ENCODE data around the gene PRR18.

PRR18 gene

GRCh38 chr6:166304106-166304505 is 4.1 kb downstream of the PRR18 start:
- WGBS, 2 donors (ENCODE audit: extremely low coverage in 2 of 2, insufficient read length in 2 of 2, insufficient replicate concordance in 1 of 2), result no CpG with 5 or more reads among the region's 3 CpGs
- no peak overlapping the region for H4K8ac ChIP-seq (ENCODE audit: low read depth, low read length)
- no peak for DNase-seq (ENCODE audit: low spot score)

GRCh38 chr6:166301611-166302529 is 6.3 kb downstream of the PRR18 start:
- no peak overlapping the region for H3K4me2 ChIP-seq (ENCODE audit: insufficient read depth, low read length, poor library complexity, severe bottlenecking)
- H4K91ac ChIP-seq (ENCODE audit: low read depth, low read length, poor library complexity), result no peak overlapping the region
- no peak overlapping the region for H2AK5ac ChIP-seq (ENCODE audit: low read depth, low read length)
- no CpG with 5 or more reads among the region's 17 CpGs for WGBS, 2 donors (ENCODE audit: extremely low coverage in 2 of 2, insufficient read length in 2 of 2, insufficient replicate concordance in 1 of 2)
- H3K23ac ChIP-seq (ENCODE audit: low read depth, low read length, poor library complexity), result no peak overlapping the region
- no peak overlapping the region for H2BK15ac ChIP-seq (ENCODE audit: low read length)
- no peak overlapping the region for H3K9ac ChIP-seq (ENCODE audit: low read depth, low read length, poor library complexity)
- H3K18ac ChIP-seq (ENCODE audit: low read length), result no peak overlapping the region
- H2AFZ ChIP-seq (ENCODE audit: low read length), result no peak overlapping the region
- no peak overlapping the region for H2BK5ac ChIP-seq (ENCODE audit: low read length)
- no peak overlapping the region for H3K14ac ChIP-seq (ENCODE audit: low read length)
- no peak overlapping the region for H4K8ac ChIP-seq (ENCODE audit: low read depth, low read length)
- H3K9me3 ChIP-seq (replicated peaks in 1 of 2; ENCODE audit: control insufficient read depth in 2 of 2, insufficient read depth in 1 of 2, low read depth in 1 of 2, low read length in 2 of 2), result peaks cover 0 to 7% of the 10 kb centered on the region in 2 donors
- H2BK12ac ChIP-seq (ENCODE audit: low read length), result no peak overlapping the region
- no peak overlapping the region for H3K4ac ChIP-seq (ENCODE audit: low read length)
- no peak overlapping the region for H2BK120ac ChIP-seq (ENCODE audit: low read depth, low read length)
- no peak overlapping the region for H3K27ac ChIP-seq (replicated peaks; ENCODE audit: low read length)
- H3K4me3 ChIP-seq (ENCODE audit: low read length in 2 of 2), result no peak overlapping the region
- H3K36me3 ChIP-seq (replicated peaks in 1 of 2; ENCODE audit: control insufficient read depth in 2 of 2, insufficient read depth in 2 of 2, low read length in 2 of 2), result no peaks in the 10 kb centered on the region
- H3K27me3 ChIP-seq (ENCODE audit: control insufficient read depth in 3 of 3, insufficient read depth in 3 of 3, low read depth in 1 of 3, low read length in 3 of 3), result peaks cover 4 to 45% (median 13%) of the 10 kb centered on the region in 3 experiments
- peaks cover 0 to 1% of the 10 kb centered on the region in 2 donors for H3K4me1 ChIP-seq (ENCODE audit: control insufficient read depth in 2 of 2, insufficient read depth in 1 of 2, low read depth in 1 of 2, low read length in 2 of 2)
- no peak for DNase-seq (ENCODE audit: low spot score)
- H3K79me1 ChIP-seq (ENCODE audit: low read depth, low read length), result peaks cover 2% of the 10 kb centered on the region

More at GRCh38 chr6:166304106-166304505, 4.1 kb downstream of the PRR18 start:
- Histone ChIP-seq H2AK5ac (ENCODE audit: low read depth, low read length) (no peak overlapping the region), H3K9ac (ENCODE audit: low read depth, low read length, poor library complexity) (no peak overlapping the region), H3K18ac (ENCODE audit: low read length) (no peak overlapping the region), H3K36me3 (replicated peaks in 1 of 2; ENCODE audit: control insufficient read depth in 2 of 2, insufficient read depth in 2 of 2, low read length in 2 of 2) (no peaks in the 10 kb centered on the region), H3K27ac (replicated peaks; ENCODE audit: low read length) (no peak overlapping the region), H2BK5ac (ENCODE audit: low read length) (no peak overlapping the region), H3K4me1 (ENCODE audit: control insufficient read depth in 2 of 2, insufficient read depth in 1 of 2, low read depth in 1 of 2, low read length in 2 of 2) (peaks cover 0 to 4% of the 10 kb centered on the region in 2 donors), H3K4ac (ENCODE audit: low read length) (no peak overlapping the region), H2AFZ (ENCODE audit: low read length) (no peak overlapping the region), H3K14ac (ENCODE audit: low read length) (no peak overlapping the region), H3K23ac (ENCODE audit: low read depth, low read length, poor library complexity) (no peak overlapping the region), H2BK15ac (ENCODE audit: low read length) (no peak overlapping the region), H3K4me3 (ENCODE audit: low read length in 2 of 2) (no peak overlapping the region), H2BK12ac (ENCODE audit: low read length) (no peak overlapping the region), H4K91ac (ENCODE audit: low read depth, low read length, poor library complexity) (no peak overlapping the region), H3K27me3 (ENCODE audit: control insufficient read depth in 3 of 3, insufficient read depth in 3 of 3, low read depth in 1 of 3, low read length in 3 of 3) (peaks cover 19 to 64% (median 31%) of the 10 kb centered on the region in 3 experiments), H3K4me2 (ENCODE audit: insufficient read depth, low read length, poor library complexity, severe bottlenecking) (no peak overlapping the region), H2BK120ac (ENCODE audit: low read depth, low read length) (no peak overlapping the region), H3K9me3 (replicated peaks in 1 of 2; ENCODE audit: control insufficient read depth in 2 of 2, insufficient read depth in 1 of 2, low read depth in 1 of 2, low read length in 2 of 2) (no peaks in the 10 kb centered on the region), H3K79me1 (ENCODE audit: low read depth, low read length) (peaks cover 2% of the 10 kb centered on the region)

- Histone ChIP-seq H2AFZ (ENCODE audit: low read length) (no peak overlapping the region), H3K4me1 (ENCODE audit: control insufficient read depth in 2 of 2, insufficient read depth in 1 of 2, low read depth in 1 of 2, low read length in 2 of 2) (peaks cover 0 to under 1% of the 10 kb centered on the region in 2 donors)
- no CpG with 5 or more reads among the region's 9 CpGs for WGBS, 2 donors (ENCODE audit: extremely low coverage in 2 of 2, insufficient read length in 2 of 2, insufficient replicate concordance in 1 of 2)
Measured at GRCh38 chr6:166300357-166300987, 7.7 kb downstream of the PRR18 start.

GRCh38 chr6:166297606-166298005 is 10.6 kb downstream of the PRR18 start:
- no peak overlapping the region for H3K23ac ChIP-seq (ENCODE audit: low read depth, low read length, poor library complexity)
- H3K27me3 ChIP-seq (ENCODE audit: control insufficient read depth in 3 of 3, insufficient read depth in 3 of 3, low read depth in 1 of 3, low read length in 3 of 3), result peaks cover 0 to 13% (median 3%) of the 10 kb centered on the region in 3 experiments
- no peak overlapping the region for H4K8ac ChIP-seq (ENCODE audit: low read depth, low read length)
- H2AK5ac ChIP-seq (ENCODE audit: low read depth, low read length), result no peak overlapping the region
- no peak overlapping the region for H2BK15ac ChIP-seq (ENCODE audit: low read length)
- H3K14ac ChIP-seq (ENCODE audit: low read length), result no peak overlapping the region
- no peaks in the 10 kb centered on the region for H3K79me1 ChIP-seq (ENCODE audit: low read depth, low read length)
- H3K4ac ChIP-seq (ENCODE audit: low read length), result no peak overlapping the region
- no peak for DNase-seq (ENCODE audit: low spot score)
- H2BK5ac ChIP-seq (ENCODE audit: low read length), result no peak overlapping the region
- no peak overlapping the region for H3K4me3 ChIP-seq (ENCODE audit: low read length in 2 of 2)
- H3K18ac ChIP-seq (ENCODE audit: low read length), result peak overlapping the region; percentile 56
- no peaks in the 10 kb centered on the region for H3K4me1 ChIP-seq (ENCODE audit: control insufficient read depth in 2 of 2, insufficient read depth in 1 of 2, low read depth in 1 of 2, low read length in 2 of 2)
- no peak overlapping the region for H2BK120ac ChIP-seq (ENCODE audit: low read depth, low read length)
- no CpG with 5 or more reads among the region's 23 CpGs for WGBS, 2 donors (ENCODE audit: extremely low coverage in 2 of 2, insufficient read length in 2 of 2, insufficient replicate concordance in 1 of 2)
- H3K27ac ChIP-seq (replicated peaks; ENCODE audit: low read length), result no peak overlapping the region
- H4K91ac ChIP-seq (ENCODE audit: low read depth, low read length, poor library complexity), result no peak overlapping the region
- H2AFZ ChIP-seq (ENCODE audit: low read length), result no peak overlapping the region
- peaks cover 0 to 10% of the 10 kb centered on the region in 2 donors for H3K9me3 ChIP-seq (replicated peaks in 1 of 2; ENCODE audit: control insufficient read depth in 2 of 2, insufficient read depth in 1 of 2, low read depth in 1 of 2, low read length in 2 of 2)
- H3K4me2 ChIP-seq (ENCODE audit: insufficient read depth, low read length, poor library complexity, severe bottlenecking), result no peak overlapping the region
- H3K9ac ChIP-seq (ENCODE audit: low read depth, low read length, poor library complexity), result no peak overlapping the region
- H3K36me3 ChIP-seq (replicated peaks in 1 of 2; ENCODE audit: control insufficient read depth in 2 of 2, insufficient read depth in 2 of 2, low read length in 2 of 2), result no peaks in the 10 kb centered on the region
- H2BK12ac ChIP-seq (ENCODE audit: low read length), result no peak overlapping the region

More at GRCh38 chr6:166300357-166300987, 7.7 kb downstream of the PRR18 start:
- H2BK15ac ChIP-seq (ENCODE audit: low read length), result no peak overlapping the region
- no peak overlapping the region for H4K91ac ChIP-seq (ENCODE audit: low read depth, low read length, poor library complexity)
- no peak overlapping the region for H3K4me2 ChIP-seq (ENCODE audit: insufficient read depth, low read length, poor library complexity, severe bottlenecking)
- DNase-seq (ENCODE audit: low spot score), result no peak
- no peak overlapping the region for H3K14ac ChIP-seq (ENCODE audit: low read length)
- no peaks in the 10 kb centered on the region for H3K79me1 ChIP-seq (ENCODE audit: low read depth, low read length)
- no peak overlapping the region for H3K18ac ChIP-seq (ENCODE audit: low read length)
- no peaks in the 10 kb centered on the region for H3K36me3 ChIP-seq (replicated peaks in 1 of 2; ENCODE audit: control insufficient read depth in 2 of 2, insufficient read depth in 2 of 2, low read length in 2 of 2)
- no peak overlapping the region for H3K9ac ChIP-seq (ENCODE audit: low read depth, low read length, poor library complexity)
- no peak overlapping the region for H3K4me3 ChIP-seq (ENCODE audit: low read length in 2 of 2)
- H2AK5ac ChIP-seq (ENCODE audit: low read depth, low read length), result no peak overlapping the region
- H3K9me3 ChIP-seq (replicated peaks in 1 of 2; ENCODE audit: control insufficient read depth in 2 of 2, insufficient read depth in 1 of 2, low read depth in 1 of 2, low read length in 2 of 2), result peaks cover 0 to 10% of the 10 kb centered on the region in 2 donors
- H2BK120ac ChIP-seq (ENCODE audit: low read depth, low read length), result no peak overlapping the region
- H3K4ac ChIP-seq (ENCODE audit: low read length), result no peak overlapping the region
- H2BK12ac ChIP-seq (ENCODE audit: low read length), result no peak overlapping the region
- peaks cover 0 to 31% (median 4%) of the 10 kb centered on the region in 3 experiments for H3K27me3 ChIP-seq (ENCODE audit: control insufficient read depth in 3 of 3, insufficient read depth in 3 of 3, low read depth in 1 of 3, low read length in 3 of 3)
- no peak overlapping the region for H3K27ac ChIP-seq (replicated peaks; ENCODE audit: low read length)
- H4K8ac ChIP-seq (ENCODE audit: low read depth, low read length), result no peak overlapping the region
- no peak overlapping the region for H2BK5ac ChIP-seq (ENCODE audit: low read length)
- no peak overlapping the region for H3K23ac ChIP-seq (ENCODE audit: low read depth, low read length, poor library complexity)

Measured in neuronal stem cell (in vitro differentiated cells).